GM19438 (cell line): ENCODE measurements around the gene BEGAIN.

Source experiments
- ATAC-seq: cut with Tn5 transposase; IDR thresholded peaks from one replicate; pipeline ENCODE4 v1.9.1; 2021; ENCODE audit warnings: low read depth; ENCODE audit not compliant: unreplicated experiment

The BEGAIN gene

GRCh38 chr14:100554082-100554677, 33.0 kb downstream of the BEGAIN start:
- no peak for ATAC-seq

GRCh38 chr14:100553471-100553870, 33.7 kb downstream of the BEGAIN start:
- ATAC-seq = no peak

- ATAC-seq = no peak
Measured at GRCh38 chr14:100552524-100553125, 34.6 kb downstream of the BEGAIN start.

- no peak for ATAC-seq
Measured at GRCh38 chr14:100551056-100551455, 36.2 kb downstream of the BEGAIN start.

GRCh38 chr14:100549834-100550625, 37.2 kb downstream of the BEGAIN start:
- no peak for ATAC-seq

GRCh38 chr14:100548939-100549338, 38.3 kb downstream of the BEGAIN start:
- ATAC-seq = no peak

GRCh38 chr14:100548295-100548655, 38.9 kb downstream of the BEGAIN start:
- ATAC-seq = no peak

GRCh38 chr14:100547633-100548294, 39.5 kb downstream of the BEGAIN start:
- ATAC-seq = no peak

GRCh38 chr14:100546051-100546443, 41.2 kb downstream of the BEGAIN start:
- ATAC-seq = no peak

GRCh38 chr14:100545359-100545758, 41.9 kb downstream of the BEGAIN start:
- ATAC-seq = no peak

GRCh38 chr14:100544506-100545141, 42.6 kb downstream of the BEGAIN start:
- no peak for ATAC-seq

- ATAC-seq = no peak
Measured at GRCh38 chr14:100543471-100544455, 43.5 kb downstream of the BEGAIN start.

- no peak for ATAC-seq
Measured at GRCh38 chr14:100542619-100543205, 44.5 kb downstream of the BEGAIN start.

GRCh38 chr14:100541621-100542560, 45.3 kb downstream of the BEGAIN start:
- no peak for ATAC-seq

GRCh38 chr14:100540926-100541620, 46.1 kb downstream of the BEGAIN start:
- no peak for ATAC-seq

- ATAC-seq = no peak
Measured at GRCh38 chr14:100540141-100540925, 46.9 kb downstream of the BEGAIN start.

- no peak for ATAC-seq
Measured at GRCh38 chr14:100539766-100540140, 47.5 kb downstream of the BEGAIN start.
